Measurements from ENCODE around the gene MGAT5.

The MGAT5 gene

DNA sequence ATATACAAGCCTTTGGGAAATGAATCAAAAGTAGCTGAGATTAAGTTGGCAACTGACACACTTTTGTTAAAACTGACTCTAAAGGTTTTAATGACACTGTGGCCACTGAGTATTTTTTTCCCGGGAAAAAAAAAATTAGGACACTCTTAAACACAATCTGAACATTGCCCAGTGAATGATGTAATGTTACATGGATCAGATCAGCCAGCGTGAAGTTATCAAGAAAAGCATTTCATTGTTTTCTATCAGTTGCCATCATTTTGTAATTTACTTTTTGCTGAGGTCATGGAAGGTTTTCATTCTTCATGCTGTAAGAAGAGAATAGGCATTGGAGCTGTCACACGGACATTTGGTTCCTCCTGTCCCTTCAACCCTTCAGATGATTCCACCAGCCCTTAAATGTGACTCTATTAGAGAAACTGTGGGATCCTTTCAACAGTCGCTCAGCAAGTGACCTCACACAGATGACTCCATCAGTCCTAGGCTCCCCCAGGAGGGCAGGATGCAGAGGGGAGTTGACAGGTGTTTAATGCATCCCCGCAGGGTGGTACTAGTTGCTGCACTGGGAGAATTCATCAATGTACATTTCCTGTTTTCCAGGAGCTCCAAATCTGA, 164.2 kb downstream of the MGAT5 start:
- DNase-seq (ENCODE audit: low read depth): no peak

- DNase-seq (ENCODE audit: low read depth): no peak
These were observed 166.4 kb downstream of the MGAT5 start for GRCh38 chr2:134420259-134420658.

- no peak for DNase-seq (ENCODE audit: low read depth)
These were observed 167.0 kb downstream of the MGAT5 start for GRCh38 chr2:134420920-134421319.

DNA sequence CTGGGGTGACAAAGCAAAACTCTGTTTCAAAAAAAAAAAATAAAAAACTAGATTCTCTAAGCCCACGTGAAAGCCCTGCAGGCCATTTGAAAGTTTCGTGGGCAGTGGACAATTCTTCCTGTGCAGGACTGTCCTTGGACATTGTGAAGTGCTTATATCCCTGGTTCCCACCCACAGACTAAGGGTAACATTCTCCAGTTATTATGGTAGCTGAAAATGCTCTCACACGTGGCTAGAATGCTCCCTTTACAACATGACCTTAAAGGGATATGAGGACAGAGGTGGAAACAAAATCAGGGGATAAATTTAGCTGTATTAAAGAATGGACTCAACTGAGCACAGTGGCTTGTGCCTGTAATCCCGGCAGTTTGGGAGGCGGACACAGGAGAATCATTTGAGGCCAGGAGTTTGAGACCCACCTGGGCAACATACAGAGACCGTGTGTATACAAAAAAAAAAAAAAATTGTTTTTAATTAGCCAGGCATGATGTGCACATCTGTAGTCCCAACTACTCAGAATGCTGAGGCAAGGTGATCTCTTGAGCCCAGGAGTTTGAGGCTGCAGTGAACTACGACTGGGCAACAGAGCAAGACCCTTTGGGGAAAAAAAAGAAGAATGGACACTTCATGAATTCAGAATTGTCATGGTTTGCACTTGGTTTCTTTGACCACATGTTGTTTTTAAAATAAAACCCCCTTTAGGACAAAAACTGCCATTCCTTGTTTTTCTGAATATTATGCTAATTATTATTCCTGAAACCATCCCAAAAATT, 167.9 kb downstream of the MGAT5 start:
- DNase-seq (ENCODE audit: low read depth): peak; percentile 69

DNA sequence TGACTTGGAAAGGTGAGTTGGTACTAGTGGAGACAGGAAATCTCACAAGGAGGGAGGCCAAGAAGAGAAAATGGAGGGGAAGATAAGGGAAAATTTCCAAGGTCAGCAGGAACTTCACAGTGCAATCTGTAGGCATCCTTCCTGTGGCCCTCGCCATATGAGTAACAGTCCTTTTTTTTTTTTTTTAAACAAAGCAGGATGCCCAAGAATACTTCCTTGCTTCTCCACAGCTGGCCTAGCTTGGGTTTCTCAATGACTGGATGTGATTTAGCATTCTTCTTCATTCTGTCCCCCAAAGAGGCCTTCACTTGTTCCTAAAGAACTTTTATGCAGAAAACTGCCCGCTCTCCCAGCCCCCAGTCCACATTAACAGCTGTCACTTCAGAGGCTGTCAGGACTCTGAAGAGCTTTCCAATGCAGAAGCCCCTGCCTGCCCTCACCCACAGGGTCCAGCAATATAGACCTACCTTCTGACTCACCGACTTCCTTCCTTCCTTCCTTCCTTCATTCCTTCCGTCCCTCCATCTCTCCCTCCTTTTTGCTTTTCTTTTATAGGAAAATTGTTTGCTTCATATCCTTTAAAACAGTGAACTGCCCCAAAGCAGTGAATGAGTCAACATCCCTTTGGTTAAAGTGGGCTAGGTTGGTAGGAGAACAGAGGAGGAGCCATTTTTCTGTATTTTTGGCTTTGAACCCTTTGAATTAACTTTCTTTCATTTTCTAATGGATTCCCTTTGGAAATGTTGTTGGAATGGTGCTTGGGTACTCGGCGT, 172.0 kb downstream of the MGAT5 start:
- peak; percentile 33 for DNase-seq (ENCODE audit: low read depth)

DNA sequence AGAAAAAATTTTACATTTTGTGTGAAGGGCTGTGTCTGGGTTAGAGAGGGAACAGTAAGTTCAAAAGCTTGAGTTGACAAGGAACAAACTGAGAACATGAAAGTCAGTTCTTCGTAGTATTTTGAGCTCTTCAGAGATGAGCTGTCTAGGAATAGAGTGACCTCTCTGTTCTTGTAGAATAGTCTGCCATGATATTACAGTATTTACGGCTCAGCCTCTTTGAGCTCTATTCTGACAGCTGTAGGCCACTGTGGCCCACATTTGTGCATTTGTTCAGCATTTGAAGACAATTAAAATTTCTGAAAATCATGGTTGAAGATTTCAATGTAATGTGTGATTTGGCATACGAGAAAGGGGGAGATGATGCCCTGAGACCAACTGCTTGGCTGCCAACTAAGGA, 172.8 kb downstream of the MGAT5 start:
- DNase-seq (ENCODE audit: low read depth): no peak

DNA sequence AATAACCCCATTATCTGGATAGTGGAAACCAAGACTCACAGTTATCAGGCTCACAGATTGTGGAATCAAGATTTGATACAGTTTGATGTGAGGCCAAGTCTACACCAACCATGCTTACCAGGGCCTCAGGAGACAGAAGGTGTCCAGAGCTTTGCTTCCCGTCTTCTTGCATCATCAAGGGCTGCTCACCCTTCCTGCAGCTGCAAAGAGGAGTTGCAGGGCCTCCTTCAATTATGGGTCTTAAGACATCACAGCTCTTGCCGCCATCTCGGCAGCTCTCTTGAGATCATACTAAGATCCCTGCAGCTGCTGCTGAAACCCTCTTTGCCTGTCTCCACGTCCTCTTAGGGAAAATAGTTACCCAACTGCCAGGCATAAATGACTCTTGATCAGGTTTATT, 176.0 kb downstream of the MGAT5 start:
- DNase-seq (ENCODE audit: low read depth): no peak

DNA sequence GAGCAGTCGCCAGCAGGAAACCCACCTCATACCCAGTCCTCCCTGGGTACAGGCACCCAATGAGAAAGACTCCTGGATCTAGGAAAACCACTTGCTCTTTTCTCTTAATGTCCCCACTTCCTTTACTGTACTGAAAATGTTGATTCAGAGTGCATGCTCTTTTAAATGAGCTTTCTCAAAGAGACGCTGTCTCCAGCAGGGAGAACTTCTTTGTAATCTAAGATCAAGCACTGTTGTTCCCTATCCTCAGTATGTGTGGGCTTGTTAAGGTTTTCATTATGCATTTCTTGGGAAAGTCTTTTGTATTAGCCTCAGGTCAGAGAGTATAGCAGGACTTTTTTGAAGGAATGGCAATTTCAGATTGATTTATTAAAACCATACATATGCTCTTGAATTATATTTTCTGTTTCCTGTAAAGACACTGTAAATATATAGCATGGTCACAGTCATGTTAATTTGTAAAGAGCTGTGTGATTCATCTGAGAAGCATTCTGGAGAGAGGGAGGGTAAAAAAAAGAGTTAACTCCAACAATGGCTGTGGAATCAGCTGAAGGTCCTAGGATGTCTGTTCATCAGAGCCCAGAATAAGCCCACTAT, 178.1 kb downstream of the MGAT5 start:
- peak; percentile 75 for DNase-seq (ENCODE audit: low read depth)

GRCh38 chr2:134432435-134432883, 178.6 kb downstream of the MGAT5 start:
- no peak for DNase-seq (ENCODE audit: low read depth)

GRCh38 chr2:134433469-134433868, 179.6 kb downstream of the MGAT5 start:
- no peak for DNase-seq (ENCODE audit: low read depth)

DNA sequence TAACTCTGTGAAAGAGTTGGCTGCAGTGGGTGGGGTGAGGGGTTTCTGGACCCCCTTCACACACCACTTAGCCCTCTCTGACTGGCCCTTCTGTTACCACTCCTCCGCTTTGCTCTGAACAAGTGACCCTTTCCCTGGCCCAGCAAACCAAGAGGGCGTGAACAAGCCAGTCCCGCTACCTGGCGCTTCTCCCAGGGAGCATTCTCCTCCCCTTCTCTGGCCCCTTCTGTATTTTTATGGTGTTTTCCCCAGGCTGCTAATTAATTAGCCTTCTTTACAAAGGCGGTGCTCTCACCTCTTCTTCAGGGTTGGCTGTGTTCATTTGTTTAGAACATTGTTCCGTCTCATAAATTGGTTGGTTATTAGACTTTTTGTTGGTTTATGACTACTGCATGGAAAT, 180.1 kb downstream of the MGAT5 start:
- no peak for DNase-seq (ENCODE audit: low read depth)

DNA sequence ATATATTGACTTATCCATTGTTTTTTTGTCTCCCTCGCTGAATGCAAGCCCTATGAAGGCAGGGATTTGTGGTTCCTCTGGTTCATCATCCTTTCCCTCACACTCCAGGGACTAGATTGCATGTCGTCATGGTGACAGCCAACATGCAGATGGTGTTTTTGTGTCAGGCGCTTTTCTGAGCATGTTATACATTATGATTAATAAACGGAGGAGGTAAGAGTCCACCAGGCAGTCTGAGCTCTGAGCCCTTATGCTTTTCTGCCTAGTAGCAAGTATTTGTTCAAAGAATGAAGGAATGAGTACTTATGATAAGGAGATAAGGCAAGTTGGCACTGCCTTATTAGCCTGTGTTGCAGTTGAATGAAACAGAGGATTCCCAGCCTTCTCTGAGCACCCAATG, 181.6 kb downstream of the MGAT5 start:
- no peak for DNase-seq (ENCODE audit: low read depth)

GRCh38 chr2:134435936-134436335, 182.1 kb downstream of the MGAT5 start:
- DNase-seq (ENCODE audit: low read depth): no peak

- peak; percentile 51 for DNase-seq (ENCODE audit: low read depth)
These were observed 182.8 kb downstream of the MGAT5 start for GRCh38 chr2:134436706-134437105.

- DNase-seq (ENCODE audit: low read depth): no peak
These were observed 184.5 kb downstream of the MGAT5 start for GRCh38 chr2:134438371-134438770.

DNA sequence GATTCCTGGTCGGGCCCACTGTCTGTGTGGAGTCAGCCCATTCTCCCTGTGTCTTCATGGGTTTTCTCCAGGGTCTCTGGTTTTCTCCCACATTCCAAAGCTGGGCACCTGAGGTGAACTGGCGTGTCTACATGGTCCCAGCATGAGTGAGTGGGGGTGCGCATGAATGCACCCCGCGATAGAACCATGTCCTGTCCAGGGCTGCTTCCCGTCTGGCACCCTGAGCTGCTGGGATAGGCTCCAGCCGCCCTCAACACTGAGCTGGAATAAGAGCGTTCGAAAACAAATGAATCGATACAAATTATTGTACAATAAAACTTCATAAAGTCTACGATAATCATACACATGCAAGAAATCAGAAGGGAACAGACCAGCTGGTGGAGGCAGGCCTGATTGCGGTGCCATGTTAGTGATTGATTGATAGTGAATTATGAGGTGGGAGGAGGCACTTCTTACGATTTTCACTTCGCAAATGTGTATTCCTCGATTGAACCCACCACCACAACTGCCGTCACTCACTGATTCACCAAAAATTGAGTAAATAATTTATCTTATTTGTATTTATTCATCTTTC, 186.6 kb downstream of the MGAT5 start:
- DNase-seq (ENCODE audit: low read depth): no peak

DNA sequence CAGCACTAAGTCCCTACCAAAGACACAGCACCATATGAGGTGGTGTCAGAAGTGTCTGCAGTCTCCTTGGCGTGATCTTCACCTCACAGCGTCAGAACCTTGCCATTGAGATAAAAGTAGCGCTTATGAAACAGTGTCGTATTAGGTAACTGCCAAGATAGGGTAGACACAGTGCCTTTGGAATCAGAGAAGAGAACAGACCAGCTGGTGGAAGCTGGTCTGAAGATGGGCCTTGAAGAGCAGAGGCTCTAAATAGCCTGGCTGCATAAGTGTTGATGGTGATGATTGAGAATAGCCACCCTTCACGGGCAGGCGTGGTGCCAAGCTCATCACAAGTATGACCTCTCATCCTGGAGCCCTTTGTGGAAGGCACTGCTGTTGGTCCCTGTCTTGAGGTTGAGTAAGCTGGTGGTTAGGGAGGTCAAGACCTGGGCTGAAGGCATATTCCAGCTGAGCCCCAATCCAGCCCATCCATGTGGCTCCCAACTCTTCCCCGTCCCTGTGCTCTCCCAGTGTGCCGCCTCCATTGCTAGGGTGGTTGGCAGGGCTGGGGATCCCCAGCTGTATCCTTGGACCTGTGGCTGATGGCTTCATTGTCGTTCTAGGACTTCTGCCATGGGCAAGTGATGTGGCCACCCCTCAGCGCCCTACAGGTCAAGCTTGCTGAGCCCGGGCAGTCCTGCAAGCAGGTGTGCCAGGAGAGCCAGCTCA, 187.4 kb downstream of the MGAT5 start:
- DNase-seq (ENCODE audit: low read depth): no peak

DNA sequence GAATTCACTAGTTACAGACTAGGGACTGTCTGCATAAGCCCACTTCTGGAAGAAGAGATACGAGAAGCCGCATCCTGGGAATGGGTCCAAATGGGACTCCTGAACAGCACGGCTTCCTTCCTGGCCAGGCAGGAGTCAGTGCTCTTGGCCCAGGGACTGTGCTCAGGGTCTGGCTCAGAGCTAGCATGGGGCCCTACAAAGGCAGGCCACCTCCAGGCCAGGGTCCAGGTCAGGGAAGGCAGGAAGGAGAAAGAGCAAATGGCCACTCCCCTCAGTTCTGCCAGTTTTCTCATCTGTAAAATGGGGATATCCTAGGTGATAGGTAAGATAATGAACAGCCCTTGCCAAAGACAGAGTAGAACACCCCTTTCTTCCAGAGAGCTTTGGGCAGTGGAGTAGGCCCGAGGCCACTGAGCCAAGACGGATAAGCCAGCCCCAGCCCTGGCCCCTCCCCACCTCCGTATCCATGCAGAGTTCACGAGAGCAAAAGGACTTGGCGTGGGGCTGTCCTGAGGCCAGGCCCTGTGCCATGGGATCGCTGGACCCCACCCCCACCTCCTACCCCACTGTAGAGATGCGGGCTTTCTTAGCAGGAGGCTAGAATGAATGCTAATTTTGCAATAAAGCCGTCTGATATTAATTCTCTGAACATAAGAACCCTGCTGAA, 190.1 kb downstream of the MGAT5 start:
- DNase-seq (ENCODE audit: low read depth): no peak

GRCh38 chr2:134445116-134445515, 191.2 kb downstream of the MGAT5 start:
- DNase-seq (ENCODE audit: low read depth): no peak

GRCh38 chr2:134445985-134446382, 192.1 kb downstream of the MGAT5 start:
- no peak for DNase-seq (ENCODE audit: low read depth)
